GM23338 (cell line): ENCODE measurements around the gene ACOXL.

Experiments
- CREB1 ChIP-seq: fragments of 250-450 bp; sonication (Bioruptor Pico); IDR thresholded peaks from 2 replicates; pipeline ENCODE4 v1.5.0; 2020; ENCODE audit warnings: low read depth, mild to moderate bottlenecking, moderate library complexity
- CTCF ChIP-seq, 2 experiments: fragments of 200-600 bp in 1 of 2; sonication (generic) in 1 of 2; conservative IDR thresholded peaks; 2 replicates each; pipeline versions ENCODE4 v1.5.1 to v1.6.1; 2016 to 2017; ENCODE audit warnings: antibody characterized with exemption in 2 of 2, low read depth in 2 of 2, mild to moderate bottlenecking in 2 of 2, moderate library complexity in 1 of 2
- ETS1 ChIP-seq: IDR thresholded peaks from 2 replicates; pipeline ENCODE4 v1.6.1; 2016; ENCODE audit warnings: antibody characterized with exemption
- EZH2 ChIP-seq: fragments of 200-600 bp; sonication (generic); IDR thresholded peaks from one replicate; pipeline ENCODE4 v1.8.0; 2017; ENCODE audit warnings: antibody characterized with exemption, mild to moderate bottlenecking, low read depth; ENCODE audit not compliant: unreplicated experiment
- EZH2phosphoT487 ChIP-seq: fragments of 200-600 bp; sonication (generic); IDR thresholded peaks from one replicate; pipeline ENCODE4 v1.8.1; 2018; ENCODE audit warnings: antibody characterized with exemption; ENCODE audit not compliant: unreplicated experiment
- JUNB ChIP-seq: IDR thresholded peaks from one replicate; pipeline ENCODE4 v1.6.1; 2016; ENCODE audit warnings: antibody characterized with exemption; ENCODE audit not compliant: unreplicated experiment
- POLR2AphosphoS5 ChIP-seq: IDR thresholded peaks from 2 replicates; pipeline ENCODE4 v1.6.1; 2016; ENCODE audit warnings: antibody characterized with exemption, low read depth
- ZNF462 ChIP-seq: fragments of 250-450 bp; sonication (Bioruptor Pico); IDR thresholded peaks from 2 replicates; pipeline ENCODE4 v1.5.0; 2020; ENCODE audit warnings: mild to moderate bottlenecking, moderate library complexity
- TF ChIP-seq, protein P1 (sequence below): IDR thresholded peaks from one replicate; pipeline ENCODE4 v1.6.1; 2018; ENCODE audit warnings: antibody characterized with exemption; ENCODE audit not compliant: unreplicated experiment

DNA sequence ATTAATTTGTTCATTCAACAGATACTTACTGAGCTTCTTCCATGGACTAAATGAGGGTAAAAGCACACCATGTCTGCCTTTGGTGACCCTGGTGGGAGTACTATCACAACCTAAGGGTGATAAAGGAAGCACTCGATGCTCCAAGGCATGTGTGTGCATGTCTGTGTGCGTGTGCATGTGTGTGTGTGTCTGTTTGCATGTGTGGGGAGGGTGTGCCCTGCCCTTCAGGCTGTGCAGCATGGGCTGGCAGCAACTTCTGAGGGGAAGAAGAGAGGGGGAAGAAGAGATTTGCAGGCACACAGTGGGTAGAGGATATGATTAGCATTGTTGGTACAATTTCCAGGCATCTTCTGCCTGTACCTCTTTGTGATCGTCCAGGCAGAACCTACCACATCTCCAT lies 121.6 kb downstream of the ACOXL start:
- TF ChIP-seq ETS1 (no peak), POLR2AphosphoS5 (no peak), CTCF (conservative IDR thresholded peaks at IDR 0.05; ENCODE audit: low read depth in 2 of 2) (no peak), EZH2phosphoT487 (no peak), CREB1 (CRISPR knock-in tag) (no peak), EZH2 (no peak), JUNB (no peak), ZNF462 (CRISPR knock-in tag) (no peak)
- TF ChIP-seq, protein P1, sequence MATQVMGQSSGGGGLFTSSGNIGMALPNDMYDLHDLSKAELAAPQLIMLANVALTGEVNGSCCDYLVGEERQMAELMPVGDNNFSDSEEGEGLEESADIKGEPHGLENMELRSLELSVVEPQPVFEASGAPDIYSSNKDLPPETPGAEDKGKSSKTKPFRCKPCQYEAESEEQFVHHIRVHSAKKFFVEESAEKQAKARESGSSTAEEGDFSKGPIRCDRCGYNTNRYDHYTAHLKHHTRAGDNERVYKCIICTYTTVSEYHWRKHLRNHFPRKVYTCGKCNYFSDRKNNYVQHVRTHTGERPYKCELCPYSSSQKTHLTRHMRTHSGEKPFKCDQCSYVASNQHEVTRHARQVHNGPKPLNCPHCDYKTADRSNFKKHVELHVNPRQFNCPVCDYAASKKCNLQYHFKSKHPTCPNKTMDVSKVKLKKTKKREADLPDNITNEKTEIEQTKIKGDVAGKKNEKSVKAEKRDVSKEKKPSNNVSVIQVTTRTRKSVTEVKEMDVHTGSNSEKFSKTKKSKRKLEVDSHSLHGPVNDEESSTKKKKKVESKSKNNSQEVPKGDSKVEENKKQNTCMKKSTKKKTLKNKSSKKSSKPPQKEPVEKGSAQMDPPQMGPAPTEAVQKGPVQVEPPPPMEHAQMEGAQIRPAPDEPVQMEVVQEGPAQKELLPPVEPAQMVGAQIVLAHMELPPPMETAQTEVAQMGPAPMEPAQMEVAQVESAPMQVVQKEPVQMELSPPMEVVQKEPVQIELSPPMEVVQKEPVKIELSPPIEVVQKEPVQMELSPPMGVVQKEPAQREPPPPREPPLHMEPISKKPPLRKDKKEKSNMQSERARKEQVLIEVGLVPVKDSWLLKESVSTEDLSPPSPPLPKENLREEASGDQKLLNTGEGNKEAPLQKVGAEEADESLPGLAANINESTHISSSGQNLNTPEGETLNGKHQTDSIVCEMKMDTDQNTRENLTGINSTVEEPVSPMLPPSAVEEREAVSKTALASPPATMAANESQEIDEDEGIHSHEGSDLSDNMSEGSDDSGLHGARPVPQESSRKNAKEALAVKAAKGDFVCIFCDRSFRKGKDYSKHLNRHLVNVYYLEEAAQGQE: no peak
